Endometrial microvascular endothelial cells (primary cell): ENCODE data around the gene FAM81A. TPM values are rescaled to one million over a fixed set of nuclear protein-coding genes. Genes with fewer than 3 reads are reported as not detected.
"Not testable (repeated sequence)": the region's sequence is repeated elsewhere in the genome, so short reads cannot be mapped to it uniquely, and the experiment has no call there.

ENCODE experiments used
- in situ Hi-C: cut with HindIII; loops from 2 replicates; pipeline ENCODE4 v1.10.0; 2017; ENCODE audit warnings: low sequenced_read_pairs, low pct_unique_long_range_greater_than_20kb; ENCODE audit errors: inconsistent ontology term
- total RNA-seq: library from RNA; depleted of rRNA; stranded (reverse); fragments of >200 nt; gene quantifications from one replicate; pipeline ENCODE4 v1.2.3, GENCODE V29; 2015; ENCODE audit errors: inconsistent ontology term

Gene FAM81A
- total RNA-seq, 1 donor from 2014 or later: 0.28 TPM

- in situ Hi-C loops: no loop called here
Measured at GRCh38 chr15:59456114-59456513, 18.1 kb downstream of the FAM81A start.

GRCh38 chr15:59457103-59457502 is 19.1 kb downstream of the FAM81A start:
- in situ Hi-C loops: no loop called here

GRCh38 chr15:59461521-59461920 is 23.5 kb downstream of the FAM81A start:
- in situ Hi-C loops: no loop called here

GRCh38 chr15:59473226-59473625 is 35.2 kb downstream of the FAM81A start:
- in situ Hi-C loops: no loop called here

DNA sequence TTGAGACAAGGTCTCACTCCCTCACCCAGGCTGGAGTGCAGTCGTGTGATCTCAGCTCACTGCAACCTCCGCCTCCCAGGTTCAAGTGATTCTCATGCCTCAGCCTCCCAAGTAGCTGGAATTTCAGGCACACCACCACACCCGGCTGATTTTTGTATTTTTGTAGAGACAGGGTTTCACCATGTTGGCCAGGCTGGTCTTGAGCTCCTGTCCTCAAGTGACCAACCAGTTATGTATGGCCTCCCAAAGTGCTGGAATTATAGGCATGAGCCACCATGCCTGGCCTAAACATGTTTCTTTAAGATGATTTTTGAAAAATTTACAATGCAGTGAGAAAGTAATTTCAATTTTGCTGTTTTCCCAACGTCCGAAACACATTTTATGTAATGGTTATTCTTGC is 37.2 kb downstream of the FAM81A start:
- in situ Hi-C loops: not testable (repeated sequence)

GRCh38 chr15:59484399-59484798 is 46.4 kb downstream of the FAM81A start:
- in situ Hi-C loops: no loop called here

DNA sequence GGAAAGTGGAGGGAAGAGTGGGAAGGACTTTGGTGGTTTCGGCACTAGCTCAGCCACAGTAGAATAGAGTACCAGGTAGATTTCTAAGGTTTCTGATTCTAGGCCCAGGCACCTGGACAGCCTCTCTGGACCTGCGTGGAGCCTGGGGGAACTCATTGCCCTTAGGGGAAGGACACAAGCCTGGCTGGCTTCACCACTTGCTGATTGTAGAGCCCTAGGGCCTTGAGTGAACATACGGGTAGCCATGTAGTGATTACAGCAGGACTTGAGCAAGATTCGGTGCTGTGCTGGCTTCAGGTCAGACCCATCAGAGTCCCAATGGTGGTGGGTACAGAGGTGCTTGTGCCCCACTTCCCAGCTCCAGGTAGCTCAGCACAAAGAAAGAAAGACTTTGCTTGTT is 47.0 kb downstream of the FAM81A start:
- in situ Hi-C loops: no loop called here

GRCh38 chr15:59489485-59489884 is 51.5 kb downstream of the FAM81A start:
- in situ Hi-C loops: not testable (repeated sequence)

GRCh38 chr15:59491062-59491461 is 53.1 kb downstream of the FAM81A start:
- in situ Hi-C loops: no loop called here

DNA sequence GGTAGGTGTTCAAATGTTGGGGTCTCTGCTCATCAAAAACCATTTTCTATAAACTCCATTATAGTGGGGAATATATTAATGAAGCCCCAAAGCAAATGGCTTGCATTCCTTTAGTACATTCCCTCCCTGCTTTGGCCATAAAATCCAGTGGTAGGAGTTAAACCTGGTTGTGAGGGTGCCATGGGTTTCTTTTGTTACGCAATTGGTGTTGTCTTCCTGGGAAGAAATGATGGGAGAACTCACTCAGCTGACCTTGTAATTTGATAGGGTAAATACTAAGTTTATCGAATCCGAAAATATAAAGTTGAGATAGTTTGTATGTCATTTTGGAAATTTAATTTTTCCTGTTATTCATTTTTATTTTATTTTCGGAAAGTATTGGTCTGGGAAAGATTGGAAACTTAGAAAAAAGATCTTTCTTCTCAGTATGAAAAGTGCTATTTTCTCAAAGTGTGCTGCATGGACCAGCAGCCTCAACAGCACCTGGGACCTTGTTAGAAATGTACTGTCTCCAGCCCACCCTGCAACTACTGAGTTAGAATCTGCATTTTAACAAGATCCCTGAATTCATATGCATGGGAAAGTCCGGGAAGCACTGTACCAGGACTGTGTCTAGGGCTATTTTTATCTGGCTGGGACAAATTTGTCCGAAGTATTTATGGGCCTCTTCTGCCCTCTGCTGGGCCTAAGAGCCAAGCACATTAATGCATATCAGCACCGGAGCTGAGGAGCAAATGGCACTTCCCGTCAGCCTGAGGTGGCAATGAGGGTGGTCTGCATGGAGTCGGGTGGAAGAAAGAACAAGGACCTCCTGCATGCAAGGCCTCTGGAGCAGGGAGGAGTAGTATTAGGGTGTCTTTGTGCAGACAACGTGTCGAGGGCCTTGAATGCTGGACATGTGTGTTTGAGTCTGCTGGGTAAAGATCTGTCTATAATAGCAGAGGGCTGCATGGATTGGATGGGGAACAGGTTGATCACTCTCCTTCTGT is 54.7 kb downstream of the FAM81A start:
- in situ Hi-C loops: no loop called here

DNA sequence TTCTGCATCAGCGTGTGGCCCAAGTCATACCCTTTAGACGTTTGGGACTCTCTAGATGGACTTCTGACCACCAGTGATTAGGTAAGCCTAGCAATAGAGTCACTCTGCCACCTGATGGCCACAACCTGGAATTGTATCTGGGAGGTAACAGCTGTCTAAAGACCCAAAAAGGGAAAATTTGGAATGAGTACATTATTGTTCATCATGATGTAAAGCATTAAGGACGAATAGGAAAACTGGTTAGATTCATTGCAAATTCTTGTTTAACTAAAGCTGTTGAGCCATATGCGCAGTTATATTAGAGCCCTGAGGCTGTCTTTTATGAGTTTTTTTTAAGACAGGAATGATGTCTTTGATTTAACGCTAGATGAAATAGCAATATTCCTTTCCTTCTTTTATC is 63.6 kb downstream of the FAM81A start:
- in situ Hi-C loops: no loop called here

- in situ Hi-C loops: no loop called here
Measured at GRCh38 chr15:59515190-59515589, 77.2 kb downstream of the FAM81A start.

DNA sequence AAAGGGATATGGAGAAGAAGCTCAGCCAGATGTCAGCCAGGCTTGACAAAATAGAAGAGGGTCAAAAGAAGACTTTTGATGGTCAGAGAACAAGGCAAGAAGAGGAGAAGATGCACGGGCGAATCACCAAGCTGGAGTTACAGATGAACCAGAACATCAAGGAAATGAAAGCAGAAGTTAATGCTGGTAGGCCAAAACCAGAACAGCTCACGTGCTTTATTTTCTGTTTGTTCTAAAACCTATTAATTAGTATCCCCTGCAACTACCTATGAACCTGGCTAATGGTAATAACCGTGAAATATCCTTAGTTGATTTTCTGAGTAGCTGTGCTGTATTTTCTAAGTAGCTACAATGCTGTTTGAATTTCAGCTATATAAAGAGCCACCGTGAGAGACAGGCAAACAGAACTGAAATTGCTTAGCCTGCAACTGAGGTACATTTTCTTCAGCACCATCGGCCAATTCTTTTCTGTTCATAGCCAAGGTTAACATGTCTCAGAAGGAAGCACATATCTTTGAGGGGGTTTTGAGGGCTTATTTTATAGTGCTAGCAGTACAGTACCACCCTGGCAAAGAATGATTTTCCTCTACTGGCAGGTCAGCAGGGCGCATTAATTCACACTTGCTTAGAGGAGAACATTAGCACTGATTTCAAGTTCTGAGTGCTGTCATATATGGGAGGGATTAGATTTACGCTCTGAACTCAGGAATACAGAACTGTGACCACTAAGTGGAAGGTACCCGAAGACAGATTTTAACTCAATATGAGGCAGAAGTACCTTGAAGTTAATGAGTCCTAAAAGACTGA is 78.9 kb downstream of the FAM81A start:
- in situ Hi-C loops: no loop called here

GRCh38 chr15:59519329-59519728 is 81.3 kb downstream of the FAM81A start:
- in situ Hi-C loops: no loop called here

- in situ Hi-C loops: no loop called here
Measured at GRCh38 chr15:59521443-59521842, 83.5 kb downstream of the FAM81A start.

- in situ Hi-C loops: no loop called here
Measured at GRCh38 chr15:59522988-59523461, 85.0 kb downstream of the FAM81A start.

DNA sequence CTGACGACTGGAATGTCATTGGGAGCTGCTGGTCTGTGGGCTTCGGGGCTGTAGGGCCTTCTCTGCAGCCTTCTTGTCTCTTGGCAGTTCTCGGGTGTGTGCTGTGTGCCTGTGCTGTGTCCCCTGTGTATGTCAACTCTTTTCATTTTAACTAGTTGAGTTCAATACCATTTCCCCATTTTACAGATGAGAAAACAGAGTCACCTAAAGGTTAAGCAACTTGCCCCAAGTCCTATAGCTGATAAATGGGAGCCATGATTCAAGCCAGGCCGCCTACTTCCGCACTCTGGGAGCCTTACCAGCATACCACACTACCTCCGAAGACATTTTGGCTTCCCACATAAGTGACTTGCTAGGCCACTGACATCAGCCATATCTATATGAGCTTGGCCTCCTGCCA is 85.7 kb downstream of the FAM81A start:
- in situ Hi-C loops: no loop called here

- in situ Hi-C loops: no loop called here
Measured at GRCh38 chr15:59524331-59524731, 86.3 kb downstream of the FAM81A start.

DNA sequence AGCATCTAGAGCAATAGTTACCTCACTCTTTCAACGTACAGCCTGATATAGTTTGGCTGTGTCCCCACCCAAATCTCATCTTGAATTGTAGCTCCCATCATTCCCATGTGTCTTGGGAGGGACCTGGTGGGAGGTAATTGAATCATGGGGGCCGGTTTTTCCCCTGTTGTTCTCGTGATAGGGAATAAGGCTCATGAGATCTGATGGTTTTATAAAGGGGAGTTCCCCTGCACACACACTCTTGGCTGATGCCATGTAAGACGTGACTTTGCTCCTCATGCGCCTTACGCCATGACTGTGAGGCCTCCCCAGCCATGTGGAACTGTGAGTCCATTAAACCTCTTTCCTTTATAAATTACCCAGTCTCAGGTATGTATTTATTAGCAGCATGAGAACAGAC is 88.5 kb downstream of the FAM81A start:
- in situ Hi-C loops: not testable (repeated sequence)

GRCh38 chr15:59528429-59528828 is 90.4 kb downstream of the FAM81A start:
- in situ Hi-C loops: no loop called here
